Lung microvascular endothelial cell (primary cell): Measurements from ENCODE around the gene RHOXF2. TPM values are rescaled to one million over a fixed set of nuclear protein-coding genes. Genes with fewer than 3 reads are reported as not detected.
"Not testable (repeated sequence)": the region's sequence is repeated elsewhere in the genome, so short reads cannot be mapped to it uniquely, and the experiment has no call there.

Experiments used
- DNase-seq, 2 donors: peaks; one replicate each; pipeline versions ENCODE4 v3.0.0 to v3.0.0-alpha.2; 2010; ENCODE audit warnings: low read depth in 2 of 2
- total RNA-seq: library from RNA; depleted of rRNA; stranded (reverse); fragments of >200 nt; gene quantifications from 2 replicates; pipeline ENCODE4 v1.2.1, GENCODE V29; 2014

The RHOXF2 gene
- total RNA-seq, 1 donor from 2014 or later = not detected

DNA sequence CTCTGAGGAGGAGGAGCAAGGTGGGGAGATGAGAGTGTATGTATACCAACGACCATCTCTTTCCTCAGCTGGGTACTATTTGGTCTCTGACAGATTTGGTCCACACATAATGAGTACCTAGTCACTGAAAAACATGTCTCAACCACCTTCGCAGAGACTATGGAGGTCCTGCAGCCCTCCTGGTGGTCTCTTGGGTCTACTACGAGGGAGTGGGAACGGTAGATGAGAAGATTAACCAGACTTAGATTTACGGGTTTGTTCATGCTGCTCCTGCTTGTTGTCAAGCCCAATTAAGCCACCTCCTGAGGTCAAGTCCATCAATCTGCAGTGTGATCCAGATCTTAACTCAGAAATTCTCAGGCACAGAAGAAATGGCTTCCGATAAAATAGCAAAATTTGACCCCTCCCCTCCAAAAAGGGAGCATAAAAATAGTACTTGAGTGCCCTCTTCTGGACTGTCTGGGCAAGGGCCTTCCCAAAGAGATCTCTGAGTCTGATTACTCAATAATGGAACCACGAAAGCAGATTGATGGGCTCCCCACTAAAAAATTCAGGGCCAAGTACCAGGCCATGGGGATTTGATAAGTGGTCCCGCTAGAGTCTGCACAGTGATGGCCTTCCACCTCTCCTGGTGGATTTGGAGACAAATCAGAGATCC, 38.3 kb downstream of the RHOXF2 start:
- DNase-seq = not testable (repeated sequence)

DNA sequence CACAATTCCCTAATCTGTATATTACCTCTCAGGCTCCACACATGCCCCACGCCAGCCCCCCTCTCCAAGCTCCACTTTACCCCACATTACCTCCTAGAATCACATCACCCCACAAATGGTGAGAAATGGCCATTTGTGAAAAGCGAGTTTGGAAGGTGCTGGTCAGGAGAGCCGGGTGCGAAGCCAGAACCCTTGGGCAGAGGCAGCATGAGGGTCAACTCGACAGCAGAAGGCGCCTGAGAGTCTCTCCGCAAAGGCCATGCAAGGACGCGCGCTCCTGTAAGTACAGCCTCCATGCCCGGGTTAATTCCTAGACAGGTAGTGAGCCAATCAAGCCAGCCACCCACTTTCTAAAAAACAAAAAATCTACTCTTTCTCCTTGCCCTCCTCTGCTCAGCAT, 42.4 kb downstream of the RHOXF2 start:
- no peak for DNase-seq

DNA sequence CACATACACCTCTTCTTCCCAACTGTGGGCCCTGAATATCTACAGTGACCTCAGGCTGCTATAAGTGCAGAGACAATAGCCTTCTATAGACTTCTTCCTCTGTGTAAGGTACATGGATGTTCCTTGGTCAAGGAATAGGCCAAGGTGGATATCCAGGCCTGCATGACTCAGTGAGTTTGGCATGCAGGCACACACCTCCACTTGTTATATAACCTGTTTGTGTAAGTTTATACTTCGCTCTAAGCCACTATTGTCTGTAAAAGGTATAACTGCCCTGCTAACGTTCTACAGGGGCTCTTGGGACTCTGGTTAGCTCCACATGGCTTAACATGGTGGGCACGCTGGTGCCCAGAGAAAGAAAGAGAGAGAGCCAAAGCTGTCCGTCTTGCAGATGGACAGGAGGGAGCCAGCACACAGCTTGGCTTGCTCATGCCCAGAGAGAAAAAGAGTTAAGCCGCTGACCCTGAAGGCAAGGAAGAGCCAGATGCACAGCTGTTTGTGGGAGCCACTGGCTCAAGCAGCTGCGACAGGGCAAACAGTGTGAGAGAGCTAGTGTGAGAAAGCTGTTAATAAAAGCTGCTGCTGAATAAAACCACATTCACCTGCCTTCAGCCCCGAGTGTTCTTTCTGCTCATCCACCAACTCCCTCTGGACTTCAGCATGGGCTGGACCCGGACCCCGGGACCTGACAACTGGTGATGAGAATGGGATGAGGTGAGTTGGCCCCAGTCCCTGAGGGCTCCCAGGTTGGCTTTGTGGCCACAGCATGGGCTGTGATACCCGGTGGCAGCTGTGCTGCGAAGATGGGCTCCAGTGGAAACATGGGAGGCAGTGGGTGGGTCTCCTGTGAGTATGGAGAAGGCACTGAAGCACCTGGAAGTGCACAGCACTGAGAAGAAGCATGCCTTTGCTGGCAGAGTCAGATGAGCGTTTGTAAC, 47.7 kb downstream of the RHOXF2 start:
- DNase-seq = no peak

DNA sequence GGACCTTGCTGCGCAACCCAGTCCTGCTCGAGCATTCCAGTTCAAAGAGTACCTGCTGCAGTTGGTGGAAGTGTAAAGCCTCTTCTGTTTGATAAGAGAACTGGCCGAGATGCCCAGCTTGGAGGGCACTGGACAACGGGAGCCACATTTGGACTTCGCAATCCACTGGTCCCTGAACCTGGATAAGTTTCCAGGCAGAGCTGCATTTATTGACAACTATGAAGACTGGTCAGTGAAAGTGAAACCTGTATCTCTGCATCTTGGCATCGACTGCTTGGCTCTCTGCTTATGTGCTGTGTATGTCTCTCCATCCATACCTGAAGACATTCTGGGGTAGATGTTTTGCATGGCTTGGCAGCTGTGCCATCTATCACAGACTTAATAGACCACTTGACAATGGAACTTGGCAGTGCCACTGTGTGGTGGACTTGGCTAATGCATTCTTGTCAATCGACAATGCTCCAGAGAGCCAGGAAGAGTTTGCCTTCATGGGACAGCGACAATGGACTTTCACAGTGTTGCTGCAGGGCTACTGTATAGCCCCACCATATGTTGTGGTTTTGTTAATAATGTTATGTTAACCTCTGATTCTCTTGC, 48.7 kb downstream of the RHOXF2 start:
- no peak for DNase-seq

DNA sequence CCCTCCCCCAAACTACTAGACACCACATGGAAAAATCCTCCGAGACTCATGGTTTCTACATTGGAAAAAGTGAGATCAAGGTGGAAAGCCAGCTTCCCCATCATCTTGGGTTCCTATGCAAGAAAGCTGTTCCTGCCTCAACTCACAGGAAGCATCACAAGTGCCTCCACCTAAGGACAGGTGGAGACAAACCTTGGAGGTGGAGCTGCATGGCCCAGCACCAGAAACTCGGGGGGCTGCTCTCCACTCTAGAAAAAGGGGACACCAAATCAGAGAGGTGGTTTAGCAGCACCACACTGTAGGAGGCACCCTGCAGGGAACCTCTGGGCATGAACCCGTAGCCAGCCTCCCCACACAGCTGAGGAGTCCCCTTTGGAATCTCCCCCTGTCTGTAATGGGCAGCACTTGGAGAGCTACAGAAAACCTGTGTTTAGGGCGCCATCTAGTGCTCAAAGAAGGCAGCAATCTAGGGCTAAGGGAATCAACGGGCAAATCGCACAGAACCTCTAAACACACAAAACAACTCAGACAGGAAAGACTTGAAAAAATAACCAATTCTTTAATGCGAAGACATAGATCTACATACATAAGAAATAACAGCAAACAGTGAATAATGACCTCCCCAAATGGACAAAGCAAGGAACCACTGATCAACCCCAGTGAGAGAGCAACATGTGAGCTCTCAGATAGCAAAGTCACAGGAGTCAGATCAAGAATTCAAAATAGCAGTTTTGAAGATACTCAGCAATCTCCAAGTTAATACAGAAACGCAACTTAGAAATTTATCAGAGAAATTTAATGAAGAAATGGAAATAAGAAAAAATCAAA, 55.2 kb downstream of the RHOXF2 start:
- DNase-seq = peak; percentile 66 to 73

Other genes starting within 250 kb of the RHOXF2 start
- gene NKAP, start 214.9 kb upstream of the RHOXF2 start, total RNA-seq = 2.2 and 3.0 TPM in 2 replicates
- gene RHOXF2B, start 80.9 kb upstream of the RHOXF2 start, total RNA-seq = not detected in 2 replicates
- not detected in 2 replicates for gene RHOXF1, start 42.7 kb upstream of the RHOXF2 start, total RNA-seq
- gene ZBTB33, start 92.2 kb downstream of the RHOXF2 start, total RNA-seq = 10.0 and 11.3 TPM in 2 replicates
- not detected in 2 replicates for gene TMEM255A, start 152.8 kb downstream of the RHOXF2 start, total RNA-seq
- not detected in 2 replicates for gene ATP1B4, start 203.5 kb downstream of the RHOXF2 start, total RNA-seq